GM12878 (cell line): ENCODE data around the gene MGME1. TPM values are rescaled to one million over a fixed set of nuclear protein-coding genes. Genes with fewer than 3 reads are reported as not detected.

Experiments
- ATAC-seq: fragments of 200-7000 bp; cut with Tn5 transposase; 3 replicates; pipeline ENCODE4 v1.9.1; 2020; ENCODE audit warnings: mild to moderate bottlenecking, moderate library complexity
- BruUV-seq: library from RNA; stranded (reverse); fragments of 400-500 nt; replicated peaks from 2 replicates; lab custom pipeline; 2021; lab: Mats Ljungman, UMichigan
- CTCF ChIA-PET: fragments of 300-600 bp; sonication (Branson Sonifier 250); formaldehyde crosslinking; extraction: SDS; loops from one replicate; lab custom pipeline; 2021; ENCODE audit warnings: inconsistent platforms; lab: Yijun Ruan, JAX
- POLR2A ChIA-PET: fragments of 350-600 bp; formaldehyde crosslinking; extraction: SDS; loops from one replicate; lab custom pipeline; 2021; ENCODE audit warnings: inconsistent platforms; lab: Charles Lee
- RAD21 ChIA-PET: fragments of 300-600 bp; sonication (Branson Sonifier 250); formaldehyde crosslinking; loops from one replicate; lab custom pipeline; 2023; ENCODE audit warnings: antibody characterized with exemption; ENCODE audit not compliant: unreplicated experiment; lab: Charles Lee
- SMC1A ChIA-PET: fragments of 300-600 bp; sonication (Branson Sonifier 250); formaldehyde crosslinking; loops from one replicate; lab custom pipeline; 2023; ENCODE audit not compliant: unreplicated experiment, uncharacterized antibody; lab: Charles Lee
- DNase-seq: peaks from one replicate; pipeline ENCODE4 v3.0.0-alpha.2; 2011; ENCODE audit warnings: low read depth, low spot score
- FAIRE-seq: peaks from 3 replicates; lab custom pipeline; 2011; peaks lifted over from hg19 to GRCh38; lab: Jason Lieb, UNC
- H2AFZ ChIP-seq: 2 replicates; pipeline ENCODE4 v1.6.0; 2011; ENCODE audit warnings: low read depth, low read length, control low read depth; ENCODE audit not compliant: control insufficient read depth
- H3K27ac ChIP-seq: 2 replicates; pipeline ENCODE4 v1.5.1; 2011; ENCODE audit warnings: control low read depth; ENCODE audit not compliant: control insufficient read depth, insufficient read depth
- H3K27me3 ChIP-seq, 2 experiments: replicated peaks in 1 of 2; 2 replicates each; pipeline versions ENCODE4 v1.6.0 to v1.6.1; 2011; ENCODE audit warnings: low read length in 1 of 2; ENCODE audit not compliant: control insufficient read depth in 2 of 2, insufficient read depth in 2 of 2
- H3K36me3 ChIP-seq, 2 experiments: 2 replicates each; pipeline ENCODE4 v1.5.1; 2011; ENCODE audit warnings: low read length in 1 of 2; ENCODE audit not compliant: control insufficient read depth in 2 of 2, insufficient read depth in 2 of 2
- H3K4me1 ChIP-seq: 2 replicates; pipeline ENCODE4 v1.6.1; 2011; ENCODE audit warnings: mild to moderate bottlenecking, low read length, moderate library complexity, mixed read lengths; ENCODE audit not compliant: control insufficient read depth, insufficient read depth
- H3K4me2 ChIP-seq: 2 replicates; pipeline ENCODE4 v1.6.0; 2011; ENCODE audit warnings: control low read depth; ENCODE audit not compliant: control insufficient read depth, insufficient read depth
- H3K4me3 ChIP-seq: fragments of 200-600 bp; sonication (generic); 2 replicates; pipeline ENCODE4 v1.5.1; 2016
- H3K79me2 ChIP-seq: 2 replicates; pipeline ENCODE4 v1.6.0; 2011; ENCODE audit warnings: low read length; ENCODE audit not compliant: control insufficient read depth, insufficient read depth
- H3K9ac ChIP-seq: 2 replicates; pipeline ENCODE4 v1.8.0; 2011; ENCODE audit warnings: low read length, control low read depth, mixed read lengths; ENCODE audit not compliant: control insufficient read depth, insufficient read depth
- H3K9me3 ChIP-seq: replicated peaks from 3 replicates; pipeline ENCODE4 v1.5.1; 2011; ENCODE audit warnings: mild to moderate bottlenecking, low read length; ENCODE audit not compliant: control insufficient read depth, insufficient read depth
- H4K20me1 ChIP-seq: 2 replicates; pipeline ENCODE4 v1.6.0; 2011; ENCODE audit not compliant: control insufficient read depth, insufficient read depth
- HDAC2 ChIP-seq: fragments of 200-600 bp; sonication (generic); IDR thresholded peaks from 2 replicates; pipeline ENCODE4 v1.6.1; 2017
- IKZF2 ChIP-seq, 2 experiments: fragments of 450-650 bp; IDR thresholded peaks; 2 replicates each; pipeline ENCODE4 v1.6.1; 2017; ENCODE audit warnings: mild to moderate bottlenecking in 2 of 2, moderate library complexity in 2 of 2
- NR2C2 ChIP-seq: IDR thresholded peaks from 2 replicates; pipeline ENCODE4 v1.6.1; 2011; ENCODE audit warnings: borderline replicate concordance, low read depth; ENCODE audit not compliant: control insufficient read depth, insufficient read length
- TCF7 ChIP-seq: IDR thresholded peaks from 2 replicates; pipeline ENCODE4 v1.6.1; 2014; ENCODE audit warnings: antibody characterized with exemption, borderline replicate concordance
- ZZZ3 ChIP-seq: IDR thresholded peaks from 2 replicates; pipeline ENCODE4 v1.6.1; 2011; ENCODE audit warnings: low read depth; ENCODE audit not compliant: control insufficient read depth, insufficient read length
- WGBS: methylation state at CpG from one replicate; pipeline ENCODE4 v1.1.6; 2016; ENCODE audit warnings: low lambda C conversion rate; ENCODE audit not compliant: insufficient replicate concordance, insufficient coverage; ENCODE audit errors: missing lambda C conversion rate; 5-methylcytosine and 5-hydroxymethylcytosine counted together
- in situ Hi-C: fragments of 300-500 bp; cut with MboI; formaldehyde crosslinking; loops from 9 replicates; pipeline ENCODE4 v1.14.3; 2018; ENCODE audit warnings: mixed read lengths
- intact Hi-C: fragments of 100-400 bp; cut with micrococcal nuclease; formaldehyde crosslinking; loops from one replicate; pipeline ENCODE4 v1.14.2; 2022; ENCODE audit not compliant: unreplicated experiment
- polyA plus RNA-seq, 11 experiments: library from polyadenylated mRNA; depleted of rRNA in 4 of 11; unstranded in 6 of 11; stranded (reverse) in 5 of 11; fragments of >200 nt; fragmentation: Nextera tagmentation in 4 of 11; fragmentation: Illumina TruSeq in 1 of 11; extraction: Ambion mirVana in 4 of 11; extraction: Trizol in 1 of 11; gene quantifications; 1 replicate in 1 of 11; 2 replicates in 10 of 11; pipeline versions ENCODE4 v1.2.1 to v1.2.3, GENCODE V29; 2011 to 2016; ENCODE audit warnings: inconsistent platforms in 2 of 11, missing spikeins in 2 of 11, low read depth in 1 of 11
- total RNA-seq, 4 experiments: library from RNA; depleted of rRNA in 3 of 4; stranded (reverse); fragments of >200 nt in 3 of 4; fragmentation: Illumina TruSeq in 1 of 4; extraction: Trizol in 1 of 4; gene quantifications; 2 replicates each; pipeline versions ENCODE4 v1.2.1 to v1.2.3, GENCODE V29; 2013 to 2021
- TF ChIP-seq, protein P1 (sequence below): IDR thresholded peaks from 2 replicates; pipeline ENCODE4 v1.6.1; 2012; ENCODE audit warnings: improper control_type of control experiment, low read depth, low read length; ENCODE audit not compliant: insufficient replicate concordance
- TF ChIP-seq, protein P2 (sequence below): fragments of 450-650 bp; formaldehyde crosslinking; IDR thresholded peaks from 2 replicates; pipeline ENCODE4 v1.4.0; 2022; ENCODE audit warnings: mild to moderate bottlenecking, moderate library complexity

Gene MGME1
- total and polyA plus RNA-seq, 10 of the 15 experiments (the other 5 are each of a cell fraction or from before 2014, with no cell fraction given): 13.4 to 44.8 (median 30.6) TPM

DNA sequence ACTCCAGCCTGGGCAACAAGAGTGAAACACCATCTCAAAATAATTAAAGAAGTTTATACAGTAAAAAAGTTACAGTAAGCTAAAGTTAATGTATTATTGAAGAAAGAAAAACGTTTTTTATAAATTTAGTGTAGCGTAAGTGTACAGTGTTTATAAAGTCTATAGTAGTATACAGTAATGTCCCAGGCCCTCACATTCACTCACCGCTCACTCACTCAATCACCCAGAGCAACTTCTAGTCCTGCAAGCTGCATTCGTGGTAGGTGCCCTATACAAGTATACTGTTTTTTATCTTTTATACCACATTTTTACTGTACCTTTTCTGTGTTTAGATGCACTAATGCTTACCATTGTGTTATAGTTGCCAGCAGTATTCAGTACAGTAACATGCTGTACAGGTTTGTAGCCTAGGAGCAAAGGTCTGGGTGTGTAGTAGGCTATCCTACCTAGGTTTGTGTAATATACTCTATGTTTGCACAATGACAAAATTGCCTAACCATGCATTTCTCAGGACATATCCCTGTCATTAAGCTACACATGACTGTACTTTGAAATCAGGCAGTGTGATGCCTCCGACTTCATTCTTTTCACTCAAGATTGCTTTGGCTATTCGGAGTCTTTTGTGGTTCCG is 16.7 kb downstream of the MGME1 start:
- H3K4me1 ChIP-seq: no peaks in the 10 kb centered on the region
- H3K27ac ChIP-seq: no peak overlapping the region
- H4K20me1 ChIP-seq: no peaks in the 10 kb centered on the region
- in situ Hi-C loops (no loop called here), intact Hi-C loops (no loop called here)
- H3K9me3 ChIP-seq: no peaks in the 10 kb centered on the region
- H3K4me2 ChIP-seq: no peak overlapping the region
- H3K36me3 ChIP-seq: peaks cover 2 to 11% of the 10 kb centered on the region in 2 experiments
- ChIA-PET SMC1A (interaction anchor here (0.6 kb wide), 1 partner anchor 91 kb away, joined by 3 read pairs; no protein-coding TSS in a partner anchor), POLR2A (no interaction called here), RAD21 (no interaction called here), CTCF (interaction anchor here (0.7 kb wide), 1 partner anchor 107 kb away, joined by 3 read pairs; no protein-coding TSS in a partner anchor)
- DNase-seq: no peak
- 84% methylated on average over 7 of the region's 7 CpGs for WGBS
- no TSS peak for BruUV-seq
- peaks cover 4% of the 10 kb centered on the region for H3K79me2 ChIP-seq
- no peak overlapping the region for H3K4me3 ChIP-seq
- H3K9ac ChIP-seq: no peak overlapping the region
- H2AFZ ChIP-seq: no peak overlapping the region
- ATAC-seq: no peak
- TF ChIP-seq, protein P1, sequence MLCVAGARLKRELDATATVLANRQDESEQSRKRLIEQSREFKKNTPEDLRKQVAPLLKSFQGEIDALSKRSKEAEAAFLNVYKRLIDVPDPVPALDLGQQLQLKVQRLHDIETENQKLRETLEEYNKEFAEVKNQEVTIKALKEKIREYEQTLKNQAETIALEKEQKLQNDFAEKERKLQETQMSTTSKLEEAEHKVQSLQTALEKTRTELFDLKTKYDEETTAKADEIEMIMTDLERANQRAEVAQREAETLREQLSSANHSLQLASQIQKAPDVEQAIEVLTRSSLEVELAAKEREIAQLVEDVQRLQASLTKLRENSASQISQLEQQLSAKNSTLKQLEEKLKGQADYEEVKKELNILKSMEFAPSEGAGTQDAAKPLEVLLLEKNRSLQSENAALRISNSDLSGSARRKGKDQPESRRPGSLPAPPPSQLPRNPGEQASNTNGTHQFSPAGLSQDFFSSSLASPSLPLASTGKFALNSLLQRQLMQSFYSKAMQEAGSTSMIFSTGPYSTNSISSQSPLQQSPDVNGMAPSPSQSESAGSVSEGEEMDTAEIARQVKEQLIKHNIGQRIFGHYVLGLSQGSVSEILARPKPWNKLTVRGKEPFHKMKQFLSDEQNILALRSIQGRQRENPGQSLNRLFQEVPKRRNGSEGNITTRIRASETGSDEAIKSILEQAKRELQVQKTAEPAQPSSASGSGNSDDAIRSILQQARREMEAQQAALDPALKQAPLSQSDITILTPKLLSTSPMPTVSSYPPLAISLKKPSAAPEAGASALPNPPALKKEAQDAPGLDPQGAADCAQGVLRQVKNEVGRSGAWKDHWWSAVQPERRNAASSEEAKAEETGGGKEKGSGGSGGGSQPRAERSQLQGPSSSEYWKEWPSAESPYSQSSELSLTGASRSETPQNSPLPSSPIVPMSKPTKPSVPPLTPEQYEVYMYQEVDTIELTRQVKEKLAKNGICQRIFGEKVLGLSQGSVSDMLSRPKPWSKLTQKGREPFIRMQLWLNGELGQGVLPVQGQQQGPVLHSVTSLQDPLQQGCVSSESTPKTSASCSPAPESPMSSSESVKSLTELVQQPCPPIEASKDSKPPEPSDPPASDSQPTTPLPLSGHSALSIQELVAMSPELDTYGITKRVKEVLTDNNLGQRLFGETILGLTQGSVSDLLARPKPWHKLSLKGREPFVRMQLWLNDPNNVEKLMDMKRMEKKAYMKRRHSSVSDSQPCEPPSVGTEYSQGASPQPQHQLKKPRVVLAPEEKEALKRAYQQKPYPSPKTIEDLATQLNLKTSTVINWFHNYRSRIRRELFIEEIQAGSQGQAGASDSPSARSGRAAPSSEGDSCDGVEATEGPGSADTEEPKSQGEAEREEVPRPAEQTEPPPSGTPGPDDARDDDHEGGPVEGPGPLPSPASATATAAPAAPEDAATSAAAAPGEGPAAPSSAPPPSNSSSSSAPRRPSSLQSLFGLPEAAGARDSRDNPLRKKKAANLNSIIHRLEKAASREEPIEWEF: no peak
- TF ChIP-seq ZZZ3 (no peak), NR2C2 (no peak), TCF7 (no peak), HDAC2 (no peak), IKZF2 (IDR thresholded peaks at IDR 0.05) (no peak)
- TF ChIP-seq, protein P2, sequence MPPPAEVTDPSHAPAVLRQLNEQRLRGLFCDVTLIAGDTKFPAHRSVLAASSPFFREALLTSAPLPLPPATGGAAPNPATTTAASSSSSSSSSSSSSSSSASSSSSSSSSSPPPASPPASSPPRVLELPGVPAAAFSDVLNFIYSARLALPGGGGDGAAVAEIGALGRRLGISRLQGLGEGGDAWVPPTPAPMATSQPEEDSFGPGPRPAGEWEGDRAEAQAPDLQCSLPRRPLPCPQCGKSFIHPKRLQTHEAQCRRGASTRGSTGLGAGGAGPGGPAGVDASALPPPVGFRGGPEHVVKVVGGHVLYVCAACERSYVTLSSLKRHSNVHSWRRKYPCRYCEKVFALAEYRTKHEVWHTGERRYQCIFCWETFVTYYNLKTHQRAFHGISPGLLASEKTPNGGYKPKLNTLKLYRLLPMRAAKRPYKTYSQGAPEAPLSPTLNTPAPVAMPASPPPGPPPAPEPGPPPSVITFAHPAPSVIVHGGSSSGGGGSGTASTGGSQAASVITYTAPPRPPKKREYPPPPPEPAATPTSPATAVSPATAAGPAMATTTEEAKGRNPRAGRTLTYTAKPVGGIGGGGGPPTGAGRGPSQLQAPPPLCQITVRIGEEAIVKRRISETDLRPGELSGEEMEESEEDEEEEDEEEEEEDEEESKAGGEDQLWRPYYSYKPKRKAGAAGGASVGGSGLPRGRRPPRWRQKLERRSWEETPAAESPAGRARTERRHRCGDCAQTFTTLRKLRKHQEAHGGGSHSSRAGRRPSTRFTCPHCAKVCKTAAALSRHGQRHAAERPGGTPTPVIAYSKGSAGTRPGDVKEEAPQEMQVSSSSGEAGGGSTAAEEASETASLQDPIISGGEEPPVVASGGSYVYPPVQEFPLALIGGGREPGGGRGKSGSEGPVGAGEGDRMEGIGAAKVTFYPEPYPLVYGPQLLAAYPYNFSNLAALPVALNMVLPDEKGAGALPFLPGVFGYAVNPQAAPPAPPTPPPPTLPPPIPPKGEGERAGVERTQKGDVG (CRISPR knock-in tag): no peak
- FAIRE-seq: no peak
- H3K27me3 ChIP-seq: no peaks in the 10 kb centered on the region
